Lower leg skin (tissue), 3 donors: Measurements from ENCODE around the gene SFTPA1.

ENCODE experiments used
- POLR2A ChIP-seq, 2 donors: fragments of 450-650 bp; IDR thresholded peaks; one replicate each; pipeline ENCODE4 v1.6.1; 2016 to 2017; ENCODE audit warnings: antibody characterized with exemption in 2 of 2, mild to moderate bottlenecking in 1 of 2, moderate library complexity in 1 of 2
- TF ChIP-seq, protein P1 (sequence below), 3 donors: fragments of 450-650 bp; IDR thresholded peaks; one replicate each; pipeline ENCODE4 v1.5.1; 2016; ENCODE audit warnings: antibody characterized with exemption in 3 of 3, mild to moderate bottlenecking in 3 of 3, moderate library complexity in 2 of 3

DNA sequence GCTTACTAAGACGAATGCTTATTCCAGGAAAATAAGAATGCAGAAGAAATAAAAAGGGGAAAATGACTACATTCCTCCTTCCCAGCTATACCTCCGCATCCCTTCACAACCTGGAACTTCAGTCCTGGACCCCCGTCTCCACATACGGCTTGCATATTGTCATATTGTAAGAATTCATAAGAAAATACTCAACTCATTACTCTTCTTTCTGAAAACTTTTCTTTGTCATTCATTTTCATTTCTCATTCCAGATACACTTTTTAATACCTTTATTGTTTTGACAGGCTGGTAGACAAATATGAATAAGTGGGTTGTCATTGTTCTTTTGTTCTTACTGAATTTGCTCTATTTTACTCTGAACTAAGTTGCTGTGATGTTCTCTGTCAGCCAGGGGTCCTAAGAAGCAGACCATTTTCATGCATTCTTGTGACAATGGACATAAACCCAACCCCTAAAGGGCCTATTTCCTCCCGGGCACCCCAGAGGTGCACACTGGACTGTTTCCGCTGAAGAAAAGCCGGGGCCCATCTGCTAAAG, 27.2 kb upstream of the SFTPA1 start:
- TF ChIP-seq POLR2A (IDR thresholded peaks at IDR 0.05) = no peak
- TF ChIP-seq, protein P1, sequence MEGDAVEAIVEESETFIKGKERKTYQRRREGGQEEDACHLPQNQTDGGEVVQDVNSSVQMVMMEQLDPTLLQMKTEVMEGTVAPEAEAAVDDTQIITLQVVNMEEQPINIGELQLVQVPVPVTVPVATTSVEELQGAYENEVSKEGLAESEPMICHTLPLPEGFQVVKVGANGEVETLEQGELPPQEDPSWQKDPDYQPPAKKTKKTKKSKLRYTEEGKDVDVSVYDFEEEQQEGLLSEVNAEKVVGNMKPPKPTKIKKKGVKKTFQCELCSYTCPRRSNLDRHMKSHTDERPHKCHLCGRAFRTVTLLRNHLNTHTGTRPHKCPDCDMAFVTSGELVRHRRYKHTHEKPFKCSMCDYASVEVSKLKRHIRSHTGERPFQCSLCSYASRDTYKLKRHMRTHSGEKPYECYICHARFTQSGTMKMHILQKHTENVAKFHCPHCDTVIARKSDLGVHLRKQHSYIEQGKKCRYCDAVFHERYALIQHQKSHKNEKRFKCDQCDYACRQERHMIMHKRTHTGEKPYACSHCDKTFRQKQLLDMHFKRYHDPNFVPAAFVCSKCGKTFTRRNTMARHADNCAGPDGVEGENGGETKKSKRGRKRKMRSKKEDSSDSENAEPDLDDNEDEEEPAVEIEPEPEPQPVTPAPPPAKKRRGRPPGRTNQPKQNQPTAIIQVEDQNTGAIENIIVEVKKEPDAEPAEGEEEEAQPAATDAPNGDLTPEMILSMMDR (IDR thresholded peaks at IDR 0.05) = no peak
